ENCODE measurements around the gene UNKL.

UNKL gene

DNA sequence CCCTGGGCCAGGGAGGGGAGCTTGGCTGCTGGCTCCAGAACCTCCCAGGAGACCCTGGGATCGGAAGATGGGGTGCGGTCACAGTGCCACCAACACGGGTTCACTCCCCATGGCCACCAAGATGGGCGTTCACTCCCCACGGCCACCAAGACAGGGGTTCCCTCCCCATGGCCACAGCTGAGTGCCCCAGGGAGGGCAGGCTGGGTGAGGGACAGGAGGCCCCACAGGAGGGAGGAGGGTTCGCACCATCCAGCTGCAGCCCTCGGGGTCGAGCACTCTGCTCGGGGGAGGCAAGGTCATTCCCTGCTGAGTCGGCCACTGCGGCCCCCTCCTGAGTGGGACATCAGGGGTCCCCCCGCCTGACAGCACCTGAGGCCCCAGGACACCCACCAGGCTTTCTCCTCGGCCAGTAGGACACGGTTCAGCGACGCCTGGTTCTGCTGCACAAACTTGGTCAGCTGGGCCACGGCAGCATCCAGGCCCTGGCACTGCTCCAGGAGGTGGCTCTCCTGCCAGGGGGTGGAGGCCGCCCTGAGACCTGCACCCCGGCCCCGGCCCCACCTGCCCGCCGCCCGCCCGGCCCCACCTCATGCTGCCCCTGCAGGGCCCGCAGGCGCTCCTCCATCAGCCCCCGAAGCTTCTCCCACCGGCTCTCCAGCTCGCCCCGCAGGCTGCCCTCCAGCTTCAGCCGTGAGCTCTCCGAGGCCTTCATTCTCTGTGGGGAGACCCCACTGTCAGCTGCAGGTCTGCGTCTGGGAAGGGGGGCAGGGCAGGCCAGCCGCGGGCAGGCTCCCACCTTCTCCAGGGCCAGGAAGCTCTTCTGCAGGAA, 23.9 kb upstream of the UNKL start:
- no peaks in the 10 kb centered on the region for H3K9me3 Mint-ChIP-seq
- no peak for DNase-seq (ENCODE audit: low spot score in 2 of 2)
- no peak overlapping the region for H3K4me3 Mint-ChIP-seq
- no peak for ATAC-seq
- no peaks in the 10 kb centered on the region for H3K4me1 Mint-ChIP-seq
- H3K27ac Mint-ChIP-seq: no peak overlapping the region
- H3K36me3 Mint-ChIP-seq: peaks cover 6% of the 10 kb centered on the region

DNA sequence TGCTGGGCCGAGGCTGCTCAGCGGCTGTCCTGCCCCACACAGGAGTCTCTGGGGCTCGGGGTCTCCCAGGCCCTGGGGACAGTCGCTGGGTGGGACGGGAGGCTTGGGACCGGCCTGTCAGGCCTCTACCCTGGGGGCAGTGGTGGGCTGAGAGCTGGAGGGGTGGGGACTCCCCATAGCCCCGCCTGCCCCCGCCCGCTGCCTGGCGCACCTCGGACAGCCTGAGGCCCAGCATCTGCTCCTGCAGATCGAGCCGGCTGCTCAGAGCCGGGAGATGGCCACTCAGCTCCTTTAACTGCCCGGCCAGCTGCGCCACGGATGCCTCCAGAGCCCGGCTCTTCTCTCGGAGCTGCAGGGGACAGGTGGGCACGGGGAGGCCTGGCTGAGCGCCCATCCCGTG, 23.1 kb upstream of the UNKL start:
- Mint-ChIP-seq H3K27ac (no peak overlapping the region), H3K4me3 (no peak overlapping the region), H3K9me3 (no peaks in the 10 kb centered on the region), H3K4me1 (no peaks in the 10 kb centered on the region), H3K36me3 (peaks cover 6% of the 10 kb centered on the region)
- ATAC-seq: no peak
- no peak for DNase-seq (ENCODE audit: low spot score in 2 of 2)

GRCh38 chr16:1436731-1437355, 22.3 kb upstream of the UNKL start:
- DNase-seq (ENCODE audit: low spot score in 2 of 2) (no peak), ATAC-seq (no peak)
- Mint-ChIP-seq H3K9me3 (no peaks in the 10 kb centered on the region), H3K27ac (no peak overlapping the region), H3K36me3 (peaks cover 6% of the 10 kb centered on the region), H3K4me3 (no peak overlapping the region), H3K4me1 (no peaks in the 10 kb centered on the region)

GRCh38 chr16:1435921-1436697, 21.6 kb upstream of the UNKL start:
- no peak for ATAC-seq
- H3K36me3 Mint-ChIP-seq: peaks cover 6% of the 10 kb centered on the region
- no peaks in the 10 kb centered on the region for H3K4me1 Mint-ChIP-seq
- no peak overlapping the region for H3K27ac Mint-ChIP-seq
- DNase-seq (ENCODE audit: low spot score in 2 of 2): no peak
- no peak overlapping the region for H3K4me3 Mint-ChIP-seq
- H3K9me3 Mint-ChIP-seq: no peaks in the 10 kb centered on the region

DNA sequence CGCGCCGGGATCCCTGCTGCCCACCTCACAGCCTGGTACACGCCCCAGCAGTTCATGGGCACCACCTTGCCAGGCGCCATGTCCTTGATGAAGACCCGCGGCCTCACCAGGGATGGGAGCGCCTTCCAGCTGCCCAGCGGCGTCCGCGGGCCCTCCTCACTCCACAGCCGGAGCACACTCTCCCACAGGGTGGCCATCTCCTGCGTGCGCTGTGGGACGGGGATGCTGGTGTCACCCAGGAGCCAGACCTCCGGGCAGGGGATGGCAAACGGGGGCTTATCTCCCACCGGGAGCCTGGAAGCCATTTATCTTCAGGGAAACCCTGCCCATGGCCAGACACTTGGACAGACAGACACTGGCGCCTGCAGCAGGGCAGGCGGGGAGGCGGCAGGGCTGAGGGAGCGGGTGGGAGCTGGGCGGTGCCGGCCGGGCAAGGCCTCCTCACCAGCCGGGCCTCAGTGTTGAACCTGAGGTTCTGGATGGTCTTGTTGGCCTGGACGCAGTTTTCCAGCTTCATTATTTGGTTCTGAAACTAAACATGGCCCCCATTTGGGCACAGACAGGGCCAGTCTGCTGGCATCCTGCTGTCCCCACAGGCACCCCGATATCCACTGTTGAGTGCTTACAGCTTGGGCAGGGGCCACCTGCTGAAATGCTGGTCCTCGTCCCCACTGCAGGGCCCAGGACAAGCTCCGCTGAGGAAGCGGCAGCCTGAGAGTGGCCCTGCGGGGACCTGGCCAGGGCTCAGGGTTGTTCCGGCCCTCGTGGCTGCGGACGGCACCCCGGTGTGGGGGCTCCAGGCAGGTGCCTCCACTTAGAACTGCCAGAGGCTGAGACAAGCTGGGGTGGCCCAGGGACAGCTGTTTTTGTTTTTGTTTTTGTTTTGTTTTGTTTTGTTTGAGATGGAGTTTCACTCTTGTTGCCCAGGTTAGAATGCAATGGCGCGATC, 20.4 kb upstream of the UNKL start:
- no peaks in the 10 kb centered on the region for H3K4me1 Mint-ChIP-seq
- no peak for DNase-seq (ENCODE audit: low spot score in 2 of 2)
- H3K36me3 Mint-ChIP-seq: peaks cover 2% of the 10 kb centered on the region
- no peak overlapping the region for H3K27ac Mint-ChIP-seq
- no peak overlapping the region for H3K4me3 Mint-ChIP-seq
- ATAC-seq: no peak
- no peaks in the 10 kb centered on the region for H3K9me3 Mint-ChIP-seq

GRCh38 chr16:1433756-1434155, 19.3 kb upstream of the UNKL start:
- H3K27ac Mint-ChIP-seq: no peak overlapping the region
- no peak overlapping the region for H3K4me3 Mint-ChIP-seq
- no peaks in the 10 kb centered on the region for H3K9me3 Mint-ChIP-seq
- ATAC-seq (no peak), DNase-seq (ENCODE audit: low spot score in 2 of 2) (no peak)
- H3K36me3 Mint-ChIP-seq: no peaks in the 10 kb centered on the region
- no peaks in the 10 kb centered on the region for H3K4me1 Mint-ChIP-seq

DNA sequence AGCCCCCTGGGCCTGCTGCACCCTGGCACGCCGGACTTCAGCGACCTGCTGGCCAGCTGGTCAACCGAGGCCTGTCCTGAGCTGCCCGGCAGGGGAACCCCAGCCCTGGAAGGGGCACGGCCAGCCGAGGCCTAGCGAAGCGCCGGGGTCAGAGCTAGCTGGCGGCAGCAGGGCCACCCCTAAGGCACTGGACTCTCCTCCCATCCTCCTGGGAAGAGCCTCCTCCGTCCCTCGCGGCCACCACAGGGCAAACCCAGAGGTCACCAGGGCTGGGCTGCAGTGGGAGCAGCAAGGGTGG, 18.7 kb upstream of the UNKL start:
- no peaks in the 10 kb centered on the region for H3K4me1 Mint-ChIP-seq
- ATAC-seq: no peak
- no peak for DNase-seq (ENCODE audit: low spot score in 2 of 2)
- no peaks in the 10 kb centered on the region for H3K9me3 Mint-ChIP-seq
- peak overlapping the region; percentile 33 for H3K4me3 Mint-ChIP-seq
- H3K27ac Mint-ChIP-seq: no peak overlapping the region
- no peaks in the 10 kb centered on the region for H3K36me3 Mint-ChIP-seq

DNA sequence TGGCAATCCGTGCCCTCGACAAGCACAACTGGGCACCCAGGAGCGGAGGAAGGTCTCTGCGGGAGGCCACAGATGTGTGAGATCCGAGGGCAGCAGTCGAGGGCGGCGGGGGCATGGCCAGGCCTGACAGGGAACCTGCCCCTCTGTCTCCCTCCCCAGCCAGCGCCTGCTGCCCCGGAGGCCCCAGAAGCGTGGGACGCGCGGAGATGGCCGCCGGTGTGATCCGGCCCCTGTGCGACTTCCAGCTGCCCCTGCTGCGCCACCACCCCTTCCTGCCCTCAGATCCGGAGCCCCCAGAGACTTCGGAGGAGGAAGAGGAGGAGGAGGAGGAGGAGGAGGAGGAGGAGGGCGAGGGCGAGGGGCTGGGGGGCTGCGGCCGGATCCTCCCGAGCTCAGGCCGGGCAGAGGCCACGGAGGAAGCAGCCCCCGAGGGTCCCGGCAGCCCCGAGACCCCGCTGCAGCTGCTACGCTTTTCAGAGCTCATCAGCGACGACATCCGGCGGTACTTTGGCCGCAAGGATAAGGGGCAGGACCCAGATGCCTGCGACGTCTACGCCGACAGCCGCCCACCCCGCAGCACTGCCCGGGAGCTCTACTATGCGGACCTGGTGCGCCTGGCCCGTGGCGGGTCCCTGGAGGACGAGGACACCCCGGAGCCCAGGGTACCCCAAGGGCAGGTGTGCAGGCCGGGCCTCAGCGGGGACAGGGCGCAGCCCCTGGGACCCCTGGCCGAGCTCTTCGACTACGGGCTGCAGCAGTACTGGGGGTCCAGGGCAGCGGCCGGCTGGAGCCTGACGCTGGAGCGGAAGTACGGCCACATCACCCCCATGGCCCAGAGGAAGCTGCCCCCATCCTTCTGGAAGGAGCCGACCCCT, 18.1 kb upstream of the UNKL start:
- ATAC-seq (peak; percentile 16), DNase-seq (ENCODE audit: low spot score in 2 of 2) (no peak)
- peak overlapping the region; percentile 63 for H3K27ac Mint-ChIP-seq
- peak overlapping the region; percentile 33 for H3K4me3 Mint-ChIP-seq
- H3K4me1 Mint-ChIP-seq: no peaks in the 10 kb centered on the region
- H3K9me3 Mint-ChIP-seq: no peaks in the 10 kb centered on the region
- H3K36me3 Mint-ChIP-seq: no peaks in the 10 kb centered on the region

DNA sequence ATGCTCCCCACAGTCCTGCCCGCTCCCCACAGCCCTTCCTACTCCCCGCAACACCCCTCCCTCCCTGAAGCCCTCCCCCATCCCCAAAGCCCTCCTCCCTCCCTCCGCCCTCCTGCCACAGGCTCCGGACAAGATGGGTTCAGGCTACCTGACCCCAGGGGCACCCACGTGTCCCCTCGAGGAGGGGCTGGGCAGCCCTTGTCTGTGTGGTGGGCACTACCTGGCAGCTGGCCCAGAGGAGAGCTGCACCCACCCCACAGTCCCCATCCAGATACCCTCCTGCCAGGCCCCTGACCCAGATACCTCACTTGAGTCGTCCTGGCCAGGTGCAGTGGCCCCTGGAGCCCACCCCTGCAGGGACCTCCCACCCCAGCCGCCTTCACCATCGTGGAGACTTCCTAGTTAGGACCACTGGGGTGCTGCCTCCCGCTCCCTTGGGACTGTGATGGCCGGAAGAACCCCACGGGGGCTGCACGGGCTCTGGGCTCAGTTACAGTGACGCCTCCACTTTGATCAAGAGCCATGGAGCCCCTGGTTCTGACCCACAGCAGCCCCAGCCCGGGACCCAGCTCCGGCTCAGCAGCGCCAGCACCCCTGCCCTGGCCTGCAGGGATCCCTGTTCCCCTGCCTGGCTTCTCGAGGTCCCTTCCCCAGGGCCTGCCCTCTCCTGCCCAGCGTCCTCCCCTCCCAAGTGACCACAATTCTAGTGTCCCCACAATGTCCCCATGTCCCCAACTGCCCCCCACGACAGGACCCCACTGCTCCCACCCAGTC, 17.2 kb upstream of the UNKL start:
- Mint-ChIP-seq H3K27ac (peak overlapping the region; percentile 63), H3K4me3 (peak overlapping the region; percentile 33), H3K9me3 (no peaks in the 10 kb centered on the region), H3K36me3 (no peaks in the 10 kb centered on the region), H3K4me1 (no peaks in the 10 kb centered on the region)
- ATAC-seq (no peak), DNase-seq (ENCODE audit: low spot score in 2 of 2) (no peak)

DNA sequence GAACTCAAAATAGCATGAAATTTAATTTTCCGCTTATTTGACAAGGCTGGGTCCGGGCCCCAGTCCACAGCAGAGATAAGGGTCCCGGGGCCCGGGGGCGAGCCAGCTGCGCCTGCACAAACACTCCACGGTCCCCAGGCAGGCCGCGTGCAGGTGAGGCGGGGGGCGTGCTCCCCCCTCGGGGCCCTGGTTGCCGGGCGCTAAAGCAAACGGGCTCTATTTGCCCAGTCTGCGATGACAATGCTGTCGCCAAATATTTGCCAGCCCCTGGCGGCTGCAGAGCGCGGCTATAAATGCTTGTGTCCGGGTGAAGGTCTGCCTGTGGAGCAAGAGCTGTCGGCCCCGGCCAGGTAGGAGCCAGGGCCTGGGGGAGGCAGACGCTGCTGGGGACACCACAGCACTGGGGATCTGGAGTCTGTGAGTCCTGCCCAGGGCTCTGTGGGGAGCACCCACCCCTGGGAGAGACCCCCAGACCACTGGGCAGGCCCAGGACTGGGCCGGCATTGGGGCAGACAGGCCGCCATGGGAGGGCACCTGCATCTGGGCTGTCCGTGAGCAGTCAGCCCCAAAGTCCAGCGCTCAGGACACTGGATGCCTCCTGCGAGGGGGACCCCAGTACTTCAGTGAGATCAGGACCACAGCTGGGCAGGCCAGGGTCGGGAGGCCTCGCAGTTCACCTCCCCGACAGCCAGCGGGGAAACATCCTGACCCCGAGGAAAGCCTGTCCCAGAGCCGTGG, 16.4 kb upstream of the UNKL start, which contains the start of gene PERCC1:
Gene PERCC1 (plus strand): TSS at position 320 of the 738 bp plus-strand sequence. CDS start 1,516 bp downstream, outside the sequence.
- H3K36me3 Mint-ChIP-seq: no peaks in the 10 kb centered on the region
- DNase-seq (ENCODE audit: low spot score in 2 of 2) (no peak), ATAC-seq (no peak)
- no peaks in the 10 kb centered on the region for H3K4me1 Mint-ChIP-seq
- peak within 1 kb of the TSS; percentile 83 for H3K27ac Mint-ChIP-seq
- peak within 1 kb of the TSS; percentile 33 for H3K4me3 Mint-ChIP-seq
- no peaks in the 10 kb centered on the region for H3K9me3 Mint-ChIP-seq

DNA sequence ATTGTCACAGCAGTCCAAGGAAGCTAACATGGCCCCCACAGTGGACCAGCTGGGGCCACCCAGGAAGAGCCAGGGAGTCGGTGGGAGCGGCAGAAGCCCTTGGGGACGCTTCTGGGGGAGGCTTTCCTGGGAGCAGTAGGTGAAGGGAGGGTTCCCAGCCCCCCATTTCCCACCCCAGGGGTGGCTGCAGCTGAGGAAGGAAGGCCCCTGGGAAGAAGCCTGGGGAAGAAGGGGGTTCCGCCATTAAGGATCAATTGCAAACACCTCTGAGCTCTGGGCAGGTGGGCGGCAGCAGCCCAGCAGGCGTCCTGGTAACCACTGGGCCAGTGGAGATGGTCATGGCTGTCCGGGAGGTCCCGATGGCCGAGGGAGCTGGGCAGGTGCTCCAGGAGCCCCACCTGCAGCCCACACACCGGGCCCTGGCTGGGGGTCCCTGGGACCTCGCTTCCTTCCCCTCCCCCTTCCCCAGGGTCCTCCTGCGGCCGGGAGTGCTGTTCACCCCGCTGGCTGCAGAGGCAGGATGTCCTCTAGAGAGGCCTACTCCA, 15.8 kb upstream of the UNKL start:
- Mint-ChIP-seq H3K4me1 (no peaks in the 10 kb centered on the region), H3K4me3 (no peak overlapping the region), H3K9me3 (no peaks in the 10 kb centered on the region), H3K36me3 (no peaks in the 10 kb centered on the region), H3K27ac (peak overlapping the region; percentile 83)
- DNase-seq (ENCODE audit: low spot score in 2 of 2): no peak
- no peak for ATAC-seq

GRCh38 chr16:1429631-1430030, 15.1 kb upstream of the UNKL start:
- no peak for DNase-seq (ENCODE audit: low spot score in 2 of 2)
- H3K27ac Mint-ChIP-seq: peak overlapping the region; percentile 83
- no peak for ATAC-seq
- no peaks in the 10 kb centered on the region for H3K9me3 Mint-ChIP-seq
- H3K36me3 Mint-ChIP-seq: no peaks in the 10 kb centered on the region
- no peak overlapping the region for H3K4me3 Mint-ChIP-seq
- H3K4me1 Mint-ChIP-seq: no peaks in the 10 kb centered on the region

- ATAC-seq (no peak), DNase-seq (ENCODE audit: low spot score in 2 of 2) (no peak)
- Mint-ChIP-seq H3K4me1 (no peaks in the 10 kb centered on the region), H3K36me3 (no peaks in the 10 kb centered on the region), H3K27ac (peak overlapping the region; percentile 83), H3K4me3 (no peak overlapping the region), H3K9me3 (no peaks in the 10 kb centered on the region)
Observed at GRCh38 chr16:1429012-1429411, 14.5 kb upstream of the UNKL start.
